AG04449 (cell line): ENCODE data around the gene CDK14.

Experiments used
- CTCF ChIA-PET: fragments of 350-600 bp; formaldehyde crosslinking; extraction: SDS; loops from one replicate; lab custom pipeline; 2021; ENCODE audit warnings: antibody characterized with exemption; lab: Yijun Ruan, JAX
- POLR2A ChIA-PET: fragments of 400-600, 350-600 bp; formaldehyde crosslinking; extraction: SDS; loops from one replicate; lab custom pipeline; 2020; ENCODE audit warnings: antibody characterized with exemption, inconsistent platforms; lab: Yijun Ruan, JAX
- DNase-seq: peaks from one replicate; pipeline ENCODE4 v3.0.0-alpha.2; 2010; ENCODE audit warnings: low read depth, low spot score
- H3K4me3 ChIP-seq: 2 replicates; pipeline ENCODE4 v1.5.1; 2011; ENCODE audit warnings: low read depth, mild to moderate bottlenecking, control low read depth, low read length
- CTCF ChIP-seq: IDR thresholded peaks from one replicate; pipeline ENCODE4 v1.5.1; 2011; ENCODE audit warnings: mild to moderate bottlenecking, moderate library complexity, low read length, control low read depth, inconsistent platforms; ENCODE audit not compliant: insufficient read depth; ENCODE audit errors: missing control alignments

Gene CDK14

GRCh38 chr7:90669492-90669891, 73.4 kb downstream of the CDK14 start:
- CTCF ChIA-PET = interaction anchor here (0.9 kb wide), 1 partner anchor 12 kb away, joined by 3 read pairs; no protein-coding TSS in a partner anchor

GRCh38 chr7:90671571-90671970, 75.5 kb downstream of the CDK14 start:
- ChIA-PET POLR2A (no interaction called here), CTCF (interaction anchor here (0.9 to 1.0 kb wide), 2 partner anchors 16 to 363 kb away, joined by 3 read pairs; no protein-coding TSS in a partner anchor)
- DNase-seq = no peak
- H3K4me3 ChIP-seq = no peak overlapping the region
- no peak for TF ChIP-seq CTCF

More at GRCh38 chr7:90669492-90669891, 73.4 kb downstream of the CDK14 start:
- no peak overlapping the region for H3K4me3 ChIP-seq
- DNase-seq = no peak
- TF ChIP-seq CTCF = no peak
- POLR2A ChIA-PET = no interaction called here

- TF ChIP-seq CTCF = no peak
- ChIA-PET POLR2A (no interaction called here), CTCF (interaction anchor here (1.0 kb wide), 2 partner anchors 17 to 42 kb away, joined by 3 read pairs; no protein-coding TSS in a partner anchor)
- no peak overlapping the region for H3K4me3 ChIP-seq
- DNase-seq = no peak
Measured at GRCh38 chr7:90672210-90672609, 76.1 kb downstream of the CDK14 start.

GRCh38 chr7:90674625-90675024, 78.5 kb downstream of the CDK14 start:
- TF ChIP-seq CTCF = no peak
- ChIA-PET POLR2A (no interaction called here), CTCF (interaction anchor here (0.8 to 1.3 kb wide), 2 partner anchors 46 to 360 kb away, joined by 3 to 5 read pairs; no protein-coding TSS in a partner anchor)
- no peak for DNase-seq
- no peak overlapping the region for H3K4me3 ChIP-seq

GRCh38 chr7:90675982-90676381, 79.9 kb downstream of the CDK14 start:
- no peak for DNase-seq
- CTCF ChIA-PET = no interaction called here
- no peak for TF ChIP-seq CTCF
- H3K4me3 ChIP-seq = no peak overlapping the region
- POLR2A ChIA-PET = no interaction called here

- no peak overlapping the region for H3K4me3 ChIP-seq
Measured at GRCh38 chr7:90677486-90678404, 81.6 kb downstream of the CDK14 start.

More at GRCh38 chr7:90677486-90678404, 81.6 kb downstream of the CDK14 start:
- CTCF ChIA-PET = interaction anchor here (0.9 kb wide), 1 partner anchor 30 kb away, joined by 3 read pairs; no protein-coding TSS in a partner anchor
- POLR2A ChIA-PET = no interaction called here
- DNase-seq = no peak
- no peak for TF ChIP-seq CTCF
